GM21619 (cell line): Measurements from ENCODE around the gene ITPKB.
"Not testable (repeated sequence)": the region's sequence is repeated elsewhere in the genome, so short reads cannot be mapped to it uniquely, and the experiment has no call there.

Source experiments
- ATAC-seq: cut with Tn5 transposase; IDR thresholded peaks from one replicate; pipeline ENCODE4 v1.9.1; 2021; ENCODE audit not compliant: unreplicated experiment

The ITPKB gene

DNA sequence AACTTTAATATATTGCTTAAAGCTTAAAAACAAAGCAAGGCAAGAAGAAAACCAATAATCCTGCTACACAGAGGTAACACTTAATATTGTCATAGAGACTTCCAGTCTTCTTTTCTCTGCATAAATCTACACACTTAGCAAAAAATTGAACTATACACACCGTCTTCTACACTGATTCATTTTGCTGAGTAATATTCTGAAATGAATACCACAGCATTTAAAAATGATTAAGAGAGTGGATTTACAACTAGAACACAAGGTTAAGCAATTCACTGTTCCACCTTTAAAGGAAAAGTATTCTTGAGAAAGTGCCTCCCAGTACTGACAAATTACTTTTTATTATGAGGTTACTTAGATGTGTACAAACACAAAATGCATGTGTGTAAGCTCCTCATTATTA is 22.2 kb upstream of the ITPKB start:
- ATAC-seq, result no peak

DNA sequence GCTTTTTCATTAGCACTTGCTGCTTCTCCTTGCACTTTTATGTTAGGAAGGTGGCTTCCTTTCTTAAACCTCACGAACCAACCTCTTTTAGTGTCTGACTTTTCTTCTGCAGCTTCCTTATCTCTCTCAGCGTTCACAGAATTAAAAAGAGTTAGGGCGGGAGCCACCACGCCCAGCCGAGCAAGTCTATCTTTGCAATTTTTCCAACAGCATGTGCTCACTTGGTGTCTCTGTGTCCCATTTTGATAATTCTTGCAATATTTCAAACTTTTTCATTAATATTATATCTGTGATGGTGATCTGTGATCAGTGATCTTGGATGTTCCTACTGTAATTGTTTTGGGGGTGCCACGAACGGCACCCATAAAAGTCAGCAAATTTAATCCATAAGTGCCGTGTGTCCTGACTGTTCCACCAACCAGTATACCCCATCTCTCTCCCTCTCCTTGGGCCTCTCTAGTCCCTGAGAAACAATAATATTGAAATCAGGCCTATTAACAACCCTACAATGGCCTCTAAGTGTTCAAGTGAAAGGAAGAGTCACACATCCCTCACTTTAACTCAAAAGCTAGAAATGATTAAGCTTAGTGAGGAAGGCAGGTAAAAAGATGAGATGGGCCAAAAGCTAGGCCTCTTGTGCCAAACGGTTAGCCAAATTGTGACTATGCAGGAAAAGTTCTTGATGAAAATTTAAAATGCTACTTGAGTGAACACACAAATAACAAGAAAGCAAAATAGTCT is 15.9 kb upstream of the ITPKB start:
- no peak for ATAC-seq

DNA sequence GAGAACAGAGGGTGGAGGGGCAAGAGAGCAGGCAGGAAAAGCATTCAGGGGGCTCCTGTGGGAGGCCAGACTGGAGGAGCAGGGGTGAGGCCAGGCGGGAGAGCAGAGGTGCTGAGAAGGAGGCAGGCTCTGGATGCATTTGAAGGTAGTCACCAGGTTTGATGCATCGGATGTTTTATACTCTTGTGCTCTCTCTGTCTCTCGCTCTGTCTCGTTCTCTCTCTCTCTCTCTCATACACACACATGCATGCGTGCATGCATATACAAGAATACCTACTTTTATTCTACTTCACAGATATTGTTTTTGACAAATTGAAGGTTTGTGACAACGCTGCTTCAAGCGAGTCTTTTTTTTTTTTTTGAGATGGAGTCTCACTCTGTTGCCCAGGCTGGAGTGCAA is 15.0 kb upstream of the ITPKB start:
- no peak for ATAC-seq

DNA sequence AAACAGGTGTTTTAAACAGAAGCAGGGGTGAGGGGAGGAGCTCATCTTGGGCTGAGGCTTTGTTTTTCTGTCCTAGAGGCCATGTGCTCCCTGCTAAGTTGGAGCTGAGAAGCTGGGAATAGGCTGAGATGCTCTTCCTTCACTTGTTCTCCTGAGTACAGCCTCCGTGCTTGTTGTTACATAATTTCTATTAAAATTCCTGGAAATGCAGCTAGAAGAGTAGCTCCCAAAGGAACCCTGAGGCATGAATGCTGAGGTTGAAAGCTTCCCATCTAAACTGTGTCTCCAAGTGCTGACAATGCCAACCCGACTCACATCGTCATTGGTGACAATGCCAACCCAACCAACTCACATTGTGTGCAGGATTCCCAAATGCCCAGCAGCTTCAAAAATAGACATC is 12.6 kb upstream of the ITPKB start:
- no peak for ATAC-seq

DNA sequence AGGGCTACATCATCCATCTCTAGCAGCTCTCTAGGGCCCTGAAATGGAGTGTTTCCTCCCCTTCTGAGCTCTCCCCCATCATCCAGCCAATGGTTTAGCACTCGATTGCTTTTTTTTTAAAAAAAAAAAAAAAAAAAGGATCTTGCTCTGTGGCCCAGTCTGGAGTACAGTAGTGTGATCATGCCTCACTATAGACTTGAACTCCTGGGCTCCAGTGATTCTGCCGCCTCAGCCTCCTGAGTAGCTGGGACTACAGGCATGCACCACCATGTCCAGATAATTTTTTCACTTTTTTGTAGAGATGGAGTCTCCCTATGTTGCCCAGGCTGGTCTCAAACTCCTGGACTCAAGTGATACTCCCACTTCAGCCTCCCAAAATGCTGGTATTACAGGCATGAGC is 12.1 kb upstream of the ITPKB start:
- ATAC-seq, result no peak

DNA sequence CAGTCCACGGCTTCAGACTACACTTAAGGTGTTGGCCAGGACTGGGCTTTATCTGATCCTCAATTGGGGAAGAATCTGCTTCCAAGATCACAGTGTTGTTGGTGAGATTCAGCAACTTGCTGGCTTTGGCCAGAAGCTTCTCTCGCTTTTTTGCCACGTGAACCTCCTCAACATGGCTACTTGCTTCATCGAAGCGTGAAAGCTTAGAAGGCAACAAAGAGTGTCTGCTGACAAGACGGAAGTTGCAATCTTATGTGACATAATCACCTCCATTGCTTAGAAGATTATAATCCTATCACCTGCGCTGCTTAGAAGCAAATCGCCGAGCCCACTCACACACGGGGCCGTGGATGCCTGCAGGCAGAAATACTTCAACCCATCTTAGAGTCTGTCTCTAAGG is 10.4 kb upstream of the ITPKB start:
- ATAC-seq, result no peak

DNA sequence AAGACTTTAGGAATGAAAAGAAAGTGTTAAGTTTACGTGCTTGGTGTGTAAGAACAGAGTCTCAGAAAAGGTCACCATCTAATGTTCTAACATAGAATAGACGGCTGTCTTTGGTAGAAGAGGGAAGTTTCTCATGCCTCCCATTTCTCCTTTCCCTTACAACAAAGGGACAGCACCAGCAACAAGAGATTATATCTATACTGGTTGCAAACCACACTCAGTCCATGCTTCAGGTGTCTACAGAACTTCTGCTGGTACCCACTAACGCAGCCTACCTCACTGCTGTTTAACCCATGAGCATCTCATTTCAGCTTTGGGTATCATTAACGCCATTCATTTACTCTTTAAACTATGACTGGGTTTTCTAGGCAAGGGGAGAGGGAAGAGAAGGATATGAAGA is 9.2 kb upstream of the ITPKB start:
- no peak for ATAC-seq

DNA sequence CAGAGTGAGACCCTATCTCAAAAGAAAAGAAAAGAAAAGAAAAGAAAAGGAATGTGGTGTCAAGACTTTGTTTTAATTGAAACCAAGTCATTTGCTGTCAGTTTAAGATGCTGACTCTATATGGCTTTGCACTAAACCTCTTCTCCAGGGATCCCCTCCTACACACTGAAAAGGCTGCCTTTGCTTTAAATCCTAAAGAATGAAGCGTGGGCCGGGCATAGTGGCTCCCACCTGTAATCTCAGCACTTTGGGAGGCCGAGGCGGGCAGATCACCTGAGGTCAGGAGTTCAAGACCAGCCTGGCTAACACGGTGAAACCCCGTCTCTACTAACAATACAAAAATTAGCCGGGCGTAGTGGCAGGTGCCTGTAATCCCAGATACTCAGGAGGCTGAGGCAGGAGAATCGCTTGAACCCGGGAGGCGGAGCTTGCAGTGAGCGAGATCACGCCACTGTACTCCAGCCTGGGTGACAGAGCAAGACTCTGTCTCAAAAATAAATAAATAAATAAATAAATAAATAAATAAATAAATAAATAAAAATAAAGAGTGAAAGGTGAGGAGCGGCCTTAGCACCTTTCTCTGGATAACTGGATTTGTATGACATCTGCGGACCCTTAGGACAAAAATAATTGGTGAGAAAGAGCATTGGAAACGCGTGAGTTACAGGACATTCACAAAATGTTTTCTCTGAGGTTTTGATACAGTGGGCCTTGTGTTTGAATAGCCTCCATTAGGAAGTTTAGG is 8.6 kb upstream of the ITPKB start:
- not testable (repeated sequence) for ATAC-seq

DNA sequence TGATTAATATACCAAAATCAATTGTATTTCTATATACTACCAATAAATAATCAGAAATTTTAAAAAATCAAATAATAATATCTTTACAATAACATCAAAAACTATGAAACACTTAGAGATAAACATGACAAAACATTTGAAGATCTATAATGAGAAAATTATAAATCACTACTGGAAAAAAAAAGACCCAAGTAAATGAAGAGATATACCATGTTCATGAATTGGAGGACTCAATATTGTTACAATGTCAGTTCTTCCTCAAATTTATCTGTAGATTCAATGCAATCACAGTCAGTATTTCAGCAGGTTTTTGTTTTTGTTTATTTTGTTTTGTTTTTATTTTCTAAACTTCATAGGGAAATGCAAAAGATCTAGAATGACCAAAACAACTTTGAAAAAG is 4.2 kb upstream of the ITPKB start:
- ATAC-seq, result no peak

DNA sequence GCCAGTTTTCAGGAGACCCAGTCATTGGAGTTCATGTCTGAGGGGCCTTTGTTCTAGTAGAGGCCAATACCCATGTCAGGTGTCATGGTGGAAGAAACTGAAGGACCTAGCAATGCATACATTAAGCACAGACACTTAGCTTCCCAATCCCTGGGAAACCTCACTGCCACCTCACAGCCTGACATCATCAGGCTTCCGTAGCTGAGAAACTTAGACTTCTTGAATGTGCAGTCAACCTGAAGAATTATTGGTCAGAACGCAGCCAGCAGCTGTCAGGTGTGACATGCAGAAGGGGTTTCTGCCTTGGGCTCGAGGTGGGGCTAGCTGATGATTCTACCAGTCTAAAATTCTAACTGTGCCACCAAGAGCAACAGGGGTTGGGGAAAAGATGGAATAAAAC is 1.9 kb upstream of the ITPKB start:
- no peak for ATAC-seq

DNA sequence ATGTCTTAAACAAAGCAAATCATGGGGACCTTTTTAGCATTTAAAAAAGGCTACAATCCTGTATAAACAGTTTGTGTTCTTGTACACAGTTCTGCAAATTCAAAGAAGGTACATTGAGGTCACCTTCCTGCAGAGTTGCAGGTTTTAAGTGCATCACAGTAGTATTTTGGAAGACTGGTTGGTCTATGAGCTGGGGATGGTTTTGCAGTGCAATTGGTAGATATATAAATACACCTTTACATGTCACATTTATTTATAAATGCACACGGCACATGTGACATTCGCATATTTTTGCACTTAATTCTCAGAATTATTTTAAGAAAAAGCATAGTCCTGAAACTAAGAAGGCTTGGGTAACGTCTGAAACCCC is 599 bp upstream of the ITPKB start:
- ATAC-seq, result no peak

DNA sequence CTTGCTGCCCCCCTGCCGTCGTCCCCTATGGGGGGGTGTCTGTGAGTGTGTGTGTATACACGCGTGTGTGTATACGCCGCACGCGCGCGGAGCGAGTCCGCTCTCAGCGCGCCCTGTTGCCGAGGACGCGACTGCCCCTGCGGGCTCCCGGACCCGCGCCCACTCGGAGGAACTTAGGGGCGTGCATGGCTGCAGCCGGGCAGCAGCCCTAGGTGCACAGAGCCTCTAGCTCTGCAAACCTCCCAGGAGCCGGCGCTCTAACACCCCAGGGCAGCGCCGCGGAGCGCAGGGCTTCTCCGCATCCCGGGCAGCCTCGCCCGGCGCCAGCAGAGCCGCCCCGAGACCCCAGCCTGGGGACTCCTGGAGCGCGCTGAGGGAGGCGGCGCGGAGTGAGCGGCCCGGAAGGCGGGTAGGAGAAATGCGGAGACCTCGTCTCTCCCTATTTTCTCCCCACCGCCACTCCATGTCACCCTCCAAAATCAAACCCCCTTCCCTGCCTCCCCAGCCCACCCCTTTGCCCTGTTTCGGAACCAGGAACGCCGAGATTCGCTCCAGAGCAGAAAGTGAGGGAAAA is 574 bp downstream of the ITPKB start:
- no peak for ATAC-seq

DNA sequence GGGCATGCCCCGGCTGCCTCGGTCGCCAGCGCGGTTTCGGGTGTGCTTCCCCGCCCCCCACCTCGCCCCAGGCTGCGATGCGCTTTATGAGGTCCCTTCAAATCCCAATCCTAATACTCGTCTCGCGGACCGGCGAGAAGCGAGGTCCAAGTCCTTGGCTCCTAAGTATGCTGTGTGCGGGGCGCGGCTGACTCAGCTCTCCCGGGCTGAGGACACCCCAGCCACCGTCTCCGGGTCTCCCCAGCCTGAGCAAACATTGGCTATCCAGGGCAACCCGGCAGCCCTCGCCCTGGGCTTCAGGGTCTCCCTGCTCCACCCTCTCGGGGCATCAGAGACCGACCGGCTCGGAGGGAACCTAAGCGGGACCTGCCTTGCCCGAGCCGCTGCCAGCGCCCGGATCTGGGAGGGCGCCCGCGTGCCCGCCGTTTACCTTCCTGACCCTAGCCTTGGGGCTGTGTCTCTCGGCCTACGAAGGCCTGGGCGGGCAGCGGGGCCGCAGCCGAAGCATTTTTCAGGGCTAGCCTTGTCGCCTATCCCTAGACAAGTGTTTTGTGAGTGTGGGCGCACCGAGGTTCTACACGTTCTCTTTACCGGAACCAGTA is 1.2 kb downstream of the ITPKB start:
- ATAC-seq, result no peak

DNA sequence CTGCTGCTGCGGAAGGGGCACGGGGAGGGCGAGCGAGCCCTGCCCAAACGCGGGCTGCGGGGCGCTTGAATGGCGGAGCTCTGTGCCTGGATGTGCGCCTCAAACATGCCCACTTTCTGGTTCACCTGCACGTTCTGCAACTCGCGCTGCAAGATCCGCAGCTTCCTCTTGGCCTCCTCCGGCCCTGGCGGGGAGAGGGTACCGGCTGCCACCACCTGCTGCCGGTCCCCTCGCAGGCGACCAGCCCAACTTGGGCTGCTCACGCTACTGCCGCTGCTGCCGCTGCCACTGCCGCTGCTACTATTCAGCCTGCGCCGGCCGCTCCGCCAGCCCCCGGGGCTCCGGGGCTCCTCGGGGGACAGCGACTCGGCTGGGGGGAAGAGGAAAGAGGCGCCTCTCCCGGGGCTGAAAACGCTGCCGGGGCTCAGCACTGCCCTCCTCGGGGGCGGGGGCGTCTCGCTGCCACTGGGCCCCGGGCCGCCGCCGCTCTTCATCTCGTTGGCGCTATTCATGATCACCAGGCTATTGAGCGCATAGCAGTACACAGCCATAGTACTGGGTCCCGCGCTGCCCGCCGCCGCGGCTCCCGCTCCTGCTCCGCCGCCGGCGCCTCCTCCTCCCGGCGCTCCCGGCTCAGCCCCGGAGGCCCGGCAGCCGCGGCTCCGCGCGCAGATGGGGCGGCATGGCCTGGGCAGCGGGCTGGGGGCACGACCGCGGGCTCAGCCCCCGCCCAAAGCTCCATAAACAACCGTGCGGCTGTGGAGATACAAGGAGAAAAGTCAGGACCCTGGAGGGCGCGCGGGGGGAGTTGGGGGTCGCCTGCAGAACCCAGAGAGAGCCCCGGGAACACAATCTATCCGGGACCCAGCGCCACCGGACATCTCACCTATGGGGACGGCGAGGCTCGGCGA is 1.9 kb downstream of the ITPKB start:
- no peak for ATAC-seq

DNA sequence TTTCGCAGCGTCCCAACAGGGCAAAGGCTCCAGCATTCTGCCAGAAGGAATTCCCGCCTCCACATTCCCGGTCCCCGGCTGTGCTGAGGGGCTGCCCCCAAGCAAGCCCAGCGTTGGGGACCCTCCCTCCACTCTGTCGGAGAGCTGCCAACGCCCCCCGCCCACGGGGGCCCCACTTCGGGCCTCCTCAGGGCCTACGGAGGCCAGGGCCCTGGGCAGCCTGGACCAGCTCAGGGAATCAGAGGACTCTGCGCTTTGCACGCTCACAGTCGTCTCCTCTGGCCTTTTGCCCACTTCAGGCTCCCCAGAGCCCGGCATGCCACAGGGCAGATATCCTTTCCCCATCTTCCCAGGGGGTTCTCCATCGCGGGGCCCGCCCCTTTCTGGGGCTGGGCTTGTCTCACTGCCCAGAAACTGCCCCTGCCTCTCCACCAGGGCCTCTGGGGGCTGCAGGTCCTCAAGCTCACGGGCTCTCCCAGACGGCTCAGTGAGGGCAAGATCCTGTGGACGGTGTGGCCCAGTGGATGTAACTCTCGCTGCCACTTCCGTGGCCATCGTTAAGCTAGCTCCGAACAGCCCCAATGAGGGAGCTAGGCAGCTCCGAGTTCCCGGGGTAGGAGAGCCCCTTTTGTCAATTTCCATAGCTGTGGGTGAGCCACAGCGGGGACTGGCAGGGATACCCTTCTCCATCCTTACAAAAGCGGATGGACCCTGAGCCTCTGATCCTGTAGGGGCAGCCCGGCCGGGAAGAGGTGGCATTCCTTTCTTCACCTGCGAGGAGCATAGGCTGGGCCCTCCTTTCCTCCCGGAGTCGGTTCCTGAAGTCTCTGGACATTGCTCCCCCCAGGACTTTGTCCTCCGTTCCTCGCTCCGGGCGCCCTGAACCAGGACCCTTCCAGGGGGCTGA is 2.8 kb downstream of the ITPKB start:
- ATAC-seq, result no peak

DNA sequence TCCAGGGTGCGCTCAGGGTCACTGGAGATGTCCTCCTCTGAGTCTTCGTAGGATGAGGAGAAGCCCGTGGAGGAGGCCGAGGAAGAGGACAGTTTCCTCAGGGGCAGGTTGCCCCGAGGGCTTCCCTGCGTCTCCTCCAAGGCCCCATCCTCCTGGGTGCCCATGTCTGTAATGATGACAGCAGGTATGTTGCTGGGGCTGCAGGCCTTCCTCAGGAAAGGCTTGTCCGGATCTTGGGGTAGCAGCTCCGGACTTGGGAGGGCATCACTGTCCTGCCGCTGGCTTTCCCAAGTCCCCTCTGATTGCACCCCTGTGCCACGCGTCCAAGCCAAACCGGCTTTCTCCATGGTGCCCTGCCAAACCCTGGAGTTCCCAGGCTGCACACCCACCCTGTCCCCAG is 3.5 kb downstream of the ITPKB start:
- ATAC-seq, result no peak

DNA sequence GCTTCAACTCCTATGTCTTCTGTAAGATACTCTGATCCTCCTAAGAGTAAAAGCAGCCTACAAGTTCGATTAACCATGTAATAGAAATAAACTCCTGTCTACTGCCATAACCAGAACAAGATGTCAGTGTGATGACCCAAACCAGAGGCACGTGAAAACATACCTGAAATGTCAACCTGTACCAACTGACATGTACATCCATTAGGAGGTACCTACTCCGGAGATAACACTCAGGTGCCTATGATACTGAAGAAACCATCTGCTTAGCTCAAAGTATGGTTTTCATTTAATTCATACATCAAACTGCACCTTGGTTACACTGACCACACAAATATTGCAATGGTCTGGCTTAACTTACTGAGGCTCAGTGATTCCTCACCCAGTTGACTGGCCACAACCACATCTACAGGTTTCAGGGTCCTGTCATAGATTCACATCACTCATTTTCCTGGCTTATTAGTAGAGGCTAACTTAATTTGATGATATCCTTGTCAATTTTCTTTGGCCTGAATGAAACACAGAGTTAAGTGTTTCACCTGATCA is 4.4 kb downstream of the ITPKB start:
- no peak for ATAC-seq

DNA sequence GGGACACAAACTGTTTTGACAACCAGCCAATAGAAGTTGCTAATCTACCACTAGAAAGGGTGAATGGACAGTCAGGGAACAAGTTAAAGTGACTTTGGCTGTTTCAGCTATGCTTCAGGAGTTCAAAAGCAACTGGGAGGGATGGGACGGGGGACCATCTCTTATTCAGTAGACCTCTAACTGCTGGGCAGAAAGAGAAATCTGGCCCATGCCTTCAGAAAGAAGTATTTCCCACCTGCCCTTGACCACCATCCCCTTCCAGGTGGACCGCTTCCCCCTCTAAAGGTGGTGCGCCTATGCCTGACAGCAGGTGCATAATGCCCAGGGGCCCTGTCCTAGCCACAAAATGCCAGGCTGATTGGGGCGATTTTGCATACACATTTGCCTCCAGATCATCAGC is 5.2 kb downstream of the ITPKB start:
- ATAC-seq, result no peak

DNA sequence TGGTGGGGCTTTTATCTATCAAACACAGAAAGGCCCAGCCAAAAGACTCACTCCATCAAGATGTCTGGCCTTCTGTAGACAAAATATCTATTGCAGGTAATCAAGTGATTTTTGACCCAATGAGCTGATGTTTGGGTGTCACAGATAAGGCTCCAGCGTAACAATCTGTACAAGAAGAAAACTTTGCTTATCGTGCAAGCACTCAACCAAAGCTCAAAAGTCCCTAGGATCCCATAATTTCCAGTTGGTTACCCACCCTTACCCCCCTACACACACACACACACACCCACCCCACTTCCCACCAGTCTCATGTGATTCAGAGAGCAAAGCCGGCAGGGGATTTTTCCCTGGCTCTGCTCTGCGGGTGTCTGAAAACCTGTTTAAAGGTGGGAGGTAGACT is 5.8 kb downstream of the ITPKB start:
- no peak for ATAC-seq

DNA sequence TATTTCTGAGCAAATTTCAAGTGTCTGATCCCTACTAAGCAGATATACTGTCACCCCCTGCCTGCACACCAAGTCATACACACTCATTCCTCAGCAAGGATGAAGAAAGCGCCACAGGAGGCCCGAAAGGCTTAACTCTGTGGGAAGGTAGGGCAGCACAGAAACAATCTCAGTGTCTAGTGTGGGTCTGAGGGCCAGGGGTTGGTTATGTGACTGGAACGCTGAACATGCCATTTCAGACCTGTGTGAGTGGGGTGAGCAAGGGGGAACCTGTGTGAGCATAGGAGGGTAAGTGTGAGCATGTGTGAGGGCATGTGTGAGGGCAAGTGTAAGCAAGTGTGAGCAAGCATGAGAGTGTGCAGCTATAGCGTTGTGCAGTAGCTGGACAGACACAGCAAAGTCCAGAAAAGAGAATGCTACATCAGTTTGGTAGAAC is 6.2 kb downstream of the ITPKB start:
- ATAC-seq, result no peak
